ENCODE measurements around the gene SBF1.

SBF1 gene

GRCh38 chr22:50505276-50505775 lies 30.5 kb upstream of the SBF1 start:
- H3K27ac ChIP-seq, result no peak overlapping the region
- TF ChIP-seq CTCF (conservative IDR thresholded peaks at IDR 0.05), result no peak

- TF ChIP-seq CTCF (conservative IDR thresholded peaks at IDR 0.05), result no peak
- H3K27ac ChIP-seq, result no peak overlapping the region
Observed at GRCh38 chr22:50504369-50505211, 29.8 kb upstream of the SBF1 start.

GRCh38 chr22:50503475-50504145 lies 28.8 kb upstream of the SBF1 start:
- no peak for TF ChIP-seq CTCF (conservative IDR thresholded peaks at IDR 0.05)
- H3K27ac ChIP-seq, result no peak overlapping the region

GRCh38 chr22:50502628-50503474 lies 28.0 kb upstream of the SBF1 start:
- TF ChIP-seq CTCF (conservative IDR thresholded peaks at IDR 0.05), result no peak
- H3K27ac ChIP-seq, result no peak overlapping the region

GRCh38 chr22:50502096-50502495 lies 27.3 kb upstream of the SBF1 start:
- H3K27ac ChIP-seq, result no peak overlapping the region
- TF ChIP-seq CTCF (conservative IDR thresholded peaks at IDR 0.05), result no peak

- H3K27ac ChIP-seq, result no peak overlapping the region
- TF ChIP-seq CTCF (conservative IDR thresholded peaks at IDR 0.05), result no peak
Observed at GRCh38 chr22:50500452-50500851, 25.6 kb upstream of the SBF1 start.

Measured in VCaP (cell line).